ENCODE results near the gene SKIC3. TPM values are rescaled to one million over a fixed set of nuclear protein-coding genes. Genes with fewer than 3 reads are reported as not detected.

SKIC3 gene
- total RNA-seq, 1 experiment from 2014 or later, result 78.4 TPM

GRCh38 chr5:95595289-95595931, 40.6 kb upstream of the SKIC3 start:
- Mint-ChIP-seq H3K27me3 (ENCODE audit: insufficient read depth, unreplicated experiment) (no peaks in the 10 kb centered on the region), H3K4me3 (ENCODE audit: unreplicated experiment) (no peak overlapping the region), H3K4me1 (ENCODE audit: low read depth, unreplicated experiment) (peaks cover 9% of the 10 kb centered on the region), H3K9me3 (ENCODE audit: unreplicated experiment) (no peaks in the 10 kb centered on the region), H3K27ac (ENCODE audit: unreplicated experiment) (no peak overlapping the region), H3K36me3 (ENCODE audit: insufficient read depth, unreplicated experiment) (no peaks in the 10 kb centered on the region)
- H3K27me3 ChIP-seq (replicated peaks; ENCODE audit: control insufficient read depth, insufficient read depth, low read length), result no peaks in the 10 kb centered on the region
- H3K4me3 ChIP-seq (ENCODE audit: low read depth, low read length), result no peak overlapping the region
- POLR2A ChIA-PET, result no interaction called here
- BruUV-seq (replicated peaks), result no TSS peak
- CTCF ChIA-PET, result no interaction called here
- H3K4me1 ChIP-seq, result no peaks in the 10 kb centered on the region
- H3K36me3 ChIP-seq (ENCODE audit: control insufficient read depth, insufficient read depth, low read length), result no peaks in the 10 kb centered on the region
- no peaks in the 10 kb centered on the region for H3K9me3 ChIP-seq
- no peak for TF ChIP-seq CTCF (IDR thresholded peaks at IDR 0.05; ENCODE audit: insufficient read depth in 1 of 2, low read depth in 1 of 2, low read length in 1 of 2, severe bottlenecking in 1 of 2, unreplicated experiment in 1 of 2)
- DNase-seq, result no peak
- intact Hi-C loops (cut with micrococcal nuclease; ENCODE audit: unreplicated experiment), result no loop called here

DNA sequence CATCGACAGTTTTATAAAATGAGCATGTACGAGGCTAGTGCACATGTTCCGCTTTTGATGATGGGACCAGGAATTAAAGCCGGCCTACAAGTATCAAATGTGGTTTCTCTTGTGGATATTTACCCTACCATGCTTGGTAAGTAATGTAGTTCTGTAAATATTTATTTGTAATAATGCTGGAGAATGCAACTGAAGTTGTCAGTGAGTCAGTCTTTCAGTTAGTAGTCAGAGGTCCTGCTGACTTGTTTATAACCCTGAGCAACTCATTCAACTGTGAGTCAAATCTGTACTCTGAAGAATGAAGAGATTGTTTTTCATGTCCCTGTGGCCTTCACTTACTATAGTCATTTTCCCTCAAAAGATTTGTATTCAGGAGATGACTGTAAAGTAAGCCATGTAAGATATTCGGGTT, 36.7 kb upstream of the SKIC3 start:
- H3K9me3 ChIP-seq, result no peaks in the 10 kb centered on the region
- Mint-ChIP-seq H3K4me1 (ENCODE audit: low read depth, unreplicated experiment) (peaks cover 8% of the 10 kb centered on the region), H3K36me3 (ENCODE audit: insufficient read depth, unreplicated experiment) (no peaks in the 10 kb centered on the region), H3K27ac (ENCODE audit: unreplicated experiment) (no peak overlapping the region), H3K27me3 (ENCODE audit: insufficient read depth, unreplicated experiment) (no peaks in the 10 kb centered on the region), H3K9me3 (ENCODE audit: unreplicated experiment) (no peaks in the 10 kb centered on the region), H3K4me3 (ENCODE audit: unreplicated experiment) (no peak overlapping the region)
- ChIA-PET CTCF (no interaction called here), POLR2A (no interaction called here)
- intact Hi-C loops (cut with micrococcal nuclease; ENCODE audit: unreplicated experiment), result no loop called here
- no peaks in the 10 kb centered on the region for H3K36me3 ChIP-seq (ENCODE audit: control insufficient read depth, insufficient read depth, low read length)
- DNase-seq, result no peak
- peaks cover 6% of the 10 kb centered on the region; the same call in 1 of the 2 replicates for H3K4me1 ChIP-seq
- TF ChIP-seq CTCF (IDR thresholded peaks at IDR 0.05; ENCODE audit: insufficient read depth in 1 of 2, low read depth in 1 of 2, low read length in 1 of 2, severe bottlenecking in 1 of 2, unreplicated experiment in 1 of 2), result no peak
- BruUV-seq (replicated peaks), result no TSS peak
- no peaks in the 10 kb centered on the region for H3K27me3 ChIP-seq (replicated peaks; ENCODE audit: control insufficient read depth, insufficient read depth, low read length)
- H3K4me3 ChIP-seq (ENCODE audit: low read depth, low read length), result no peak overlapping the region

DNA sequence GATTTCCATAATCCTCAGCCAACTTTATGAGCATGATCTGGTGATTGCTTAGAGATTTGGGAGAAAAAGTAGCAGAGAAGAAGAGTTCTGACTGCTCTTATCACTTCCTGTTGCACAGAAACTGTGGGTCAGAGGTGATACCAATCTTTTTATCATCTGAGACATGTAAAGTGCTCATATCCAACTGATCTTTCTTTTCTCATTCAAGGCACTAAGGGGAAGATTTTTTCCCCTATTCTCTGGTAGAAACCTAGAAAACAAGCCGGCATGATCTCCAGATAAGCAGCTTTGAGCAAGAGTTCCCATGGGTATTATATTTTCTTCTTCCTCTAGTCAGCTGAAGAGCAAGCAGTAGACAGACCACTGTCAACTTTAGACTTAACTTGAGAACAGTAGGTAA, 36.1 kb upstream of the SKIC3 start:
- no TSS peak for BruUV-seq (replicated peaks)
- POLR2A ChIA-PET, result no interaction called here
- CTCF ChIA-PET, result no interaction called here
- no peaks in the 10 kb centered on the region for H3K36me3 ChIP-seq (ENCODE audit: control insufficient read depth, insufficient read depth, low read length)
- no peaks in the 10 kb centered on the region for H3K27me3 ChIP-seq (replicated peaks; ENCODE audit: control insufficient read depth, insufficient read depth, low read length)
- DNase-seq, result no peak
- Mint-ChIP-seq H3K27ac (ENCODE audit: unreplicated experiment) (no peak overlapping the region), H3K36me3 (ENCODE audit: insufficient read depth, unreplicated experiment) (no peaks in the 10 kb centered on the region), H3K4me1 (ENCODE audit: low read depth, unreplicated experiment) (peaks cover 8% of the 10 kb centered on the region), H3K27me3 (ENCODE audit: insufficient read depth, unreplicated experiment) (no peaks in the 10 kb centered on the region), H3K9me3 (ENCODE audit: unreplicated experiment) (no peaks in the 10 kb centered on the region), H3K4me3 (ENCODE audit: unreplicated experiment) (no peak overlapping the region)
- no peak overlapping the region for H3K4me3 ChIP-seq (ENCODE audit: low read depth, low read length)
- TF ChIP-seq CTCF (IDR thresholded peaks at IDR 0.05; ENCODE audit: insufficient read depth in 1 of 2, low read depth in 1 of 2, low read length in 1 of 2, severe bottlenecking in 1 of 2, unreplicated experiment in 1 of 2), result no peak
- H3K9me3 ChIP-seq, result no peaks in the 10 kb centered on the region
- intact Hi-C loops (cut with micrococcal nuclease; ENCODE audit: unreplicated experiment), result loop anchor here (1.0 kb wide), 1 partner anchor 13 kb away; no protein-coding TSS in a partner anchor
- H3K4me1 ChIP-seq, result peaks cover 6% of the 10 kb centered on the region; the same call in 1 of the 2 replicates

Measured in Caco-2 (cell line).